Astrocyte (in vitro differentiated cells and primary cell): Measurements from ENCODE around the gene SCGB3A1. TPM values are rescaled to one million over a fixed set of nuclear protein-coding genes. Genes with fewer than 3 reads are reported as not detected.

Experiments used
- DNase-seq: peaks from one replicate; pipeline ENCODE4 v3.0.0-alpha.2; 2010; ENCODE audit warnings: low read depth
- FAIRE-seq: peaks from 2 replicates; lab custom pipeline; 2011; peaks lifted over from hg19 to GRCh38; lab: Jason Lieb, UNC
- H2AFZ ChIP-seq: 2 replicates; pipeline ENCODE4 v1.6.0; 2012; ENCODE audit warnings: low read depth, low read length, inconsistent platforms
- H3K27ac ChIP-seq: 2 replicates; pipeline ENCODE4 v1.5.1; 2011; ENCODE audit warnings: low read depth, low read length, inconsistent platforms
- H3K27me3 ChIP-seq: 2 replicates; pipeline ENCODE4 v1.6.0; 2011; ENCODE audit warnings: low read length, inconsistent platforms; ENCODE audit not compliant: insufficient read depth
- H3K36me3 ChIP-seq: 2 replicates; pipeline ENCODE4 v1.5.1; 2011; ENCODE audit warnings: low read length, inconsistent platforms; ENCODE audit not compliant: insufficient read depth
- H3K4me1 ChIP-seq: 2 replicates; pipeline ENCODE4 v1.5.1; 2011; ENCODE audit warnings: low read length, inconsistent platforms; ENCODE audit not compliant: insufficient read depth
- H3K4me2 ChIP-seq: 2 replicates; pipeline ENCODE4 v1.6.0; 2012; ENCODE audit warnings: low read length, inconsistent platforms
- H3K4me3 ChIP-seq: 2 replicates; pipeline ENCODE4 v1.5.1; 2011; ENCODE audit warnings: low read depth, mild to moderate bottlenecking, low read length, inconsistent platforms; ENCODE audit not compliant: insufficient read depth
- H3K79me2 ChIP-seq: 2 replicates; pipeline ENCODE4 v1.6.0; 2012; ENCODE audit warnings: mild to moderate bottlenecking, low read length, inconsistent platforms; ENCODE audit not compliant: insufficient read depth
- H3K9ac ChIP-seq: 2 replicates; pipeline ENCODE4 v1.6.0; 2012; ENCODE audit warnings: mild to moderate bottlenecking, low read length, inconsistent platforms
- H3K9me3 ChIP-seq: 2 replicates; pipeline ENCODE4 v1.5.1; 2012; ENCODE audit warnings: low read depth, mild to moderate bottlenecking, low read length, inconsistent platforms; ENCODE audit not compliant: insufficient read depth
- H4K20me1 ChIP-seq: 2 replicates; pipeline ENCODE4 v1.6.0; 2012; ENCODE audit warnings: low read length, inconsistent platforms; ENCODE audit not compliant: insufficient read depth
- H3K27ac Mint-ChIP-seq: one replicate; pipeline ENCODE4 v1.8.0; 2021; ENCODE audit warnings: mild to moderate bottlenecking, mixed read lengths; ENCODE audit not compliant: unreplicated experiment
- H3K27me3 Mint-ChIP-seq: one replicate; pipeline ENCODE4 v1.8.0; 2021; ENCODE audit warnings: low read depth, mixed read lengths; ENCODE audit not compliant: unreplicated experiment
- H3K36me3 Mint-ChIP-seq: one replicate; pipeline ENCODE4 v1.8.0; 2021; ENCODE audit warnings: low read depth, mixed read lengths; ENCODE audit not compliant: unreplicated experiment
- H3K4me1 Mint-ChIP-seq: one replicate; pipeline ENCODE4 v1.8.0; 2021; ENCODE audit warnings: low read depth, mixed read lengths; ENCODE audit not compliant: unreplicated experiment
- H3K4me3 Mint-ChIP-seq: one replicate; pipeline ENCODE4 v1.8.0; 2021; ENCODE audit warnings: mild to moderate bottlenecking, moderate library complexity, mixed read lengths; ENCODE audit not compliant: unreplicated experiment
- H3K9me3 Mint-ChIP-seq: one replicate; pipeline ENCODE4 v1.8.0; 2021; ENCODE audit warnings: mild to moderate bottlenecking, mixed read lengths; ENCODE audit not compliant: unreplicated experiment
- CTCF ChIP-seq: IDR thresholded peaks from 2 replicates; pipeline ENCODE4 v1.5.1; 2011; ENCODE audit warnings: low read depth, mild to moderate bottlenecking, inconsistent platforms, low read length, moderate library complexity; ENCODE audit not compliant: insufficient read depth
- EZH2 ChIP-seq: IDR thresholded peaks from 2 replicates; pipeline ENCODE4 v1.6.1; 2012; ENCODE audit warnings: mild to moderate bottlenecking, low read length, inconsistent platforms; ENCODE audit not compliant: insufficient read depth
- total RNA-seq: library from RNA; stranded (reverse); gene quantifications from 2 replicates; pipeline ENCODE4 v1.2.1, GENCODE V29; 2021

The SCGB3A1 gene
- total RNA-seq, 1 donor from 2014 or later = not detected

- no peak for DNase-seq
- H3K4me2 ChIP-seq = no peak overlapping the region
- Mint-ChIP-seq H3K36me3 (no peaks in the 10 kb centered on the region), H3K27ac (no peak overlapping the region), H3K4me3 (no peak overlapping the region), H3K27me3 (peaks cover 21% of the 10 kb centered on the region), H3K9me3 (no peaks in the 10 kb centered on the region), H3K4me1 (no peaks in the 10 kb centered on the region)
- no peaks in the 10 kb centered on the region for H3K27me3 ChIP-seq
- H3K36me3 ChIP-seq = no peaks in the 10 kb centered on the region
- no peaks in the 10 kb centered on the region for H3K4me1 ChIP-seq
- no peak overlapping the region for H3K4me3 ChIP-seq
- no peaks in the 10 kb centered on the region for H3K79me2 ChIP-seq
- H4K20me1 ChIP-seq = no peaks in the 10 kb centered on the region
- no peak for FAIRE-seq
- H3K9me3 ChIP-seq = no peaks in the 10 kb centered on the region
- no peak overlapping the region for H2AFZ ChIP-seq
- TF ChIP-seq EZH2 (no peak), CTCF (no peak)
- no peak overlapping the region for H3K27ac ChIP-seq
- H3K9ac ChIP-seq = no peak overlapping the region
These were observed 34.7 kb upstream of the SCGB3A1 start for GRCh38 chr5:180625791-180626660.

- Histone ChIP-seq H3K27ac (no peak overlapping the region), H2AFZ (no peak overlapping the region), H3K4me3 (no peak overlapping the region), H3K36me3 (no peaks in the 10 kb centered on the region), H3K4me1 (no peaks in the 10 kb centered on the region), H3K79me2 (no peaks in the 10 kb centered on the region), H4K20me1 (no peaks in the 10 kb centered on the region), H3K9ac (no peak overlapping the region), H3K27me3 (no peaks in the 10 kb centered on the region), H3K9me3 (no peaks in the 10 kb centered on the region), H3K4me2 (no peak overlapping the region)
- Mint-ChIP-seq H3K27ac (no peak overlapping the region), H3K27me3 (peaks cover 23% of the 10 kb centered on the region), H3K4me1 (no peaks in the 10 kb centered on the region), H3K4me3 (no peak overlapping the region), H3K36me3 (no peaks in the 10 kb centered on the region), H3K9me3 (no peaks in the 10 kb centered on the region)
- no peak for FAIRE-seq
- TF ChIP-seq CTCF (no peak), EZH2 (no peak)
- no peak for DNase-seq
These were observed 34.0 kb upstream of the SCGB3A1 start for GRCh38 chr5:180625125-180625790.
